ENCODE data around the gene ADORA2B.

DNA sequence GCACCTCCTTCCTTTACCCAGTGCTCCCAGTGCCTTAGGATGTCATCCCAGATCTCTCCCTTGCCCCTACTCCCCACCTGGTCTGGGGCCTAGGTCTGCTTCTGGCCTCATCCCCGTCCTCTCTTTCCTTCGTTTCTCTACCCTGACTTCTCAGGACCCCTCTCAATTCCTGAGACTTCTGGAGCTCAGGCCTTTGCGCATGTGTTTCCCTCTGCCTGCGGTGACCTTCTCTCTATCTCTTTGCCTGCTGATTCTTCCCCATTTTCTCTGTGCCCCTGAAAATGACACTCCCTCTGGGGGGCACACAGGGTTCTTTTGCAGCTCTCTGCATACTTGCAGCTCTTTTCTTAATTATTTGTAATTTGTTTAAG, 13.5 kb downstream of the ADORA2B start:
- TF ChIP-seq, protein P1, sequence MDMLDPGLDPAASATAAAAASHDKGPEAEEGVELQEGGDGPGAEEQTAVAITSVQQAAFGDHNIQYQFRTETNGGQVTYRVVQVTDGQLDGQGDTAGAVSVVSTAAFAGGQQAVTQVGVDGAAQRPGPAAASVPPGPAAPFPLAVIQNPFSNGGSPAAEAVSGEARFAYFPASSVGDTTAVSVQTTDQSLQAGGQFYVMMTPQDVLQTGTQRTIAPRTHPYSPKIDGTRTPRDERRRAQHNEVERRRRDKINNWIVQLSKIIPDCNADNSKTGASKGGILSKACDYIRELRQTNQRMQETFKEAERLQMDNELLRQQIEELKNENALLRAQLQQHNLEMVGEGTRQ (IDR thresholded peaks at IDR 0.05; ENCODE audit: borderline replicate concordance, low read depth, low read length) = no peak
- no peak for TF ChIP-seq EP300 (IDR thresholded peaks at IDR 0.05; ENCODE audit: borderline replicate concordance in 1 of 2, low read depth in 1 of 2, low read length in 1 of 2)
- TF ChIP-seq, protein P2, sequence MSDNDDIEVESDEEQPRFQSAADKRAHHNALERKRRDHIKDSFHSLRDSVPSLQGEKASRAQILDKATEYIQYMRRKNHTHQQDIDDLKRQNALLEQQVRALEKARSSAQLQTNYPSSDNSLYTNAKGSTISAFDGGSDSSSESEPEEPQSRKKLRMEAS (IDR thresholded peaks at IDR 0.05; ENCODE audit: low read depth) = no peak
- TF ChIP-seq FOXM1 (IDR thresholded peaks at IDR 0.05; ENCODE audit: low read depth) = no peak
- TF ChIP-seq EZH2phosphoT487 (IDR thresholded peaks at IDR 0.05; ENCODE audit: borderline replicate concordance, low read depth) = no peak
